Neuron (in vitro differentiated cells): Measurements from ENCODE around the gene SLC6A3.

Experiments used
- H2AFZ ChIP-seq: one replicate; pipeline ENCODE4 v1.6.1; 2013; ENCODE audit warnings: low read depth, mild to moderate bottlenecking, inconsistent platforms, low read length, moderate library complexity
- H3K27me3 ChIP-seq: one replicate; pipeline ENCODE4 v1.6.1; 2013; ENCODE audit warnings: low read length; ENCODE audit not compliant: insufficient read depth
- H3K36me3 ChIP-seq: one replicate; pipeline ENCODE4 v1.6.1; 2013; ENCODE audit warnings: low read length; ENCODE audit not compliant: insufficient read depth
- H3K4me1 ChIP-seq: one replicate; pipeline ENCODE4 v1.6.1; 2013; ENCODE audit warnings: low read length; ENCODE audit not compliant: insufficient read depth
- H3K4me3 ChIP-seq: 2 replicates; pipeline ENCODE4 v1.5.1; 2013; ENCODE audit warnings: mild to moderate bottlenecking, low read length, moderate library complexity
- H3K9me3 ChIP-seq: one replicate; pipeline ENCODE4 v1.6.1; 2013; ENCODE audit warnings: low read length

SLC6A3 gene

GRCh38 chr5:1437876-1438559 is 7.2 kb downstream of the SLC6A3 start:
- Histone ChIP-seq H3K4me1 (no peaks in the 10 kb centered on the region), H2AFZ (no peak overlapping the region), H3K4me3 (no peak overlapping the region)

GRCh38 chr5:1437226-1437829 is 7.9 kb downstream of the SLC6A3 start:
- Histone ChIP-seq H3K9me3 (peaks cover 2% of the 10 kb centered on the region), H3K4me3 (no peak overlapping the region), H3K36me3 (no peaks in the 10 kb centered on the region)

More at GRCh38 chr5:1437876-1438559, 7.2 kb downstream of the SLC6A3 start:
- Histone ChIP-seq H3K27me3 (peaks cover 24% of the 10 kb centered on the region), H3K9me3 (peaks cover 2% of the 10 kb centered on the region), H3K36me3 (no peaks in the 10 kb centered on the region)

GRCh38 chr5:1436681-1437080 is 8.6 kb downstream of the SLC6A3 start:
- Histone ChIP-seq H3K4me1 (no peaks in the 10 kb centered on the region), H3K9me3 (peaks cover 2% of the 10 kb centered on the region), H3K27me3 (peaks cover 14% of the 10 kb centered on the region), H2AFZ (no peak overlapping the region), H3K36me3 (no peaks in the 10 kb centered on the region), H3K4me3 (no peak overlapping the region)

More at GRCh38 chr5:1437226-1437829, 7.9 kb downstream of the SLC6A3 start:
- H3K27me3 ChIP-seq = peaks cover 17% of the 10 kb centered on the region
- H2AFZ ChIP-seq = no peak overlapping the region
- no peaks in the 10 kb centered on the region for H3K4me1 ChIP-seq

GRCh38 chr5:1436036-1436435 is 9.2 kb downstream of the SLC6A3 start:
- Histone ChIP-seq H3K36me3 (no peaks in the 10 kb centered on the region), H3K4me1 (no peaks in the 10 kb centered on the region), H2AFZ (no peak overlapping the region), H3K4me3 (no peak overlapping the region), H3K9me3 (peaks cover 2% of the 10 kb centered on the region), H3K27me3 (peaks cover 11% of the 10 kb centered on the region)

- Histone ChIP-seq H3K36me3 (no peaks in the 10 kb centered on the region), H2AFZ (no peak overlapping the region), H3K4me1 (no peaks in the 10 kb centered on the region), H3K27me3 (peaks cover 7% of the 10 kb centered on the region), H3K9me3 (peaks cover 2% of the 10 kb centered on the region), H3K4me3 (no peak overlapping the region)
Observed at GRCh38 chr5:1435369-1435768, 9.9 kb downstream of the SLC6A3 start.

- H3K27me3 ChIP-seq = peaks cover 3% of the 10 kb centered on the region
- H3K36me3 ChIP-seq = no peaks in the 10 kb centered on the region
- no peak overlapping the region for H2AFZ ChIP-seq
- no peak overlapping the region for H3K4me3 ChIP-seq
- H3K9me3 ChIP-seq = peaks cover 2% of the 10 kb centered on the region
- H3K4me1 ChIP-seq = no peaks in the 10 kb centered on the region
Observed at GRCh38 chr5:1432296-1432695, 12.9 kb downstream of the SLC6A3 start.

GRCh38 chr5:1431896-1432295 is 13.3 kb downstream of the SLC6A3 start:
- H3K4me3 ChIP-seq = no peak overlapping the region
- H3K27me3 ChIP-seq = peaks cover 2% of the 10 kb centered on the region
- H3K4me1 ChIP-seq = no peaks in the 10 kb centered on the region
- H3K9me3 ChIP-seq = peaks cover 2% of the 10 kb centered on the region
- no peaks in the 10 kb centered on the region for H3K36me3 ChIP-seq
- H2AFZ ChIP-seq = no peak overlapping the region

GRCh38 chr5:1431021-1431811 is 14.0 kb downstream of the SLC6A3 start:
- H3K27me3 ChIP-seq = peaks cover 2% of the 10 kb centered on the region
- H2AFZ ChIP-seq = no peak overlapping the region
- H3K9me3 ChIP-seq = peaks cover 2% of the 10 kb centered on the region
- H3K4me3 ChIP-seq = no peak overlapping the region
- H3K36me3 ChIP-seq = no peaks in the 10 kb centered on the region
- no peaks in the 10 kb centered on the region for H3K4me1 ChIP-seq

GRCh38 chr5:1430121-1430795 is 15.0 kb downstream of the SLC6A3 start:
- no peak overlapping the region for H3K4me3 ChIP-seq
- H2AFZ ChIP-seq = no peak overlapping the region
- peaks cover 2% of the 10 kb centered on the region for H3K9me3 ChIP-seq
- H3K27me3 ChIP-seq = peaks cover 2% of the 10 kb centered on the region
- no peaks in the 10 kb centered on the region for H3K36me3 ChIP-seq
- H3K4me1 ChIP-seq = no peaks in the 10 kb centered on the region

- Histone ChIP-seq H3K4me3 (no peak overlapping the region), H3K36me3 (no peaks in the 10 kb centered on the region), H2AFZ (no peak overlapping the region), H3K9me3 (peaks cover 2% of the 10 kb centered on the region), H3K4me1 (no peaks in the 10 kb centered on the region), H3K27me3 (peaks cover 2% of the 10 kb centered on the region)
Observed at GRCh38 chr5:1429496-1429895, 15.7 kb downstream of the SLC6A3 start.

GRCh38 chr5:1429066-1429465 is 16.2 kb downstream of the SLC6A3 start:
- no peak overlapping the region for H2AFZ ChIP-seq
- H3K27me3 ChIP-seq = peaks cover 2% of the 10 kb centered on the region
- H3K36me3 ChIP-seq = no peaks in the 10 kb centered on the region
- H3K9me3 ChIP-seq = peaks cover 5% of the 10 kb centered on the region
- no peaks in the 10 kb centered on the region for H3K4me1 ChIP-seq
- no peak overlapping the region for H3K4me3 ChIP-seq

- Histone ChIP-seq H3K4me3 (no peak overlapping the region), H3K36me3 (no peaks in the 10 kb centered on the region), H2AFZ (no peak overlapping the region), H3K27me3 (peaks cover 2% of the 10 kb centered on the region), H3K4me1 (no peaks in the 10 kb centered on the region), H3K9me3 (peaks cover 4% of the 10 kb centered on the region)
Observed at GRCh38 chr5:1428107-1428506, 17.1 kb downstream of the SLC6A3 start.

GRCh38 chr5:1424716-1425115 is 20.5 kb downstream of the SLC6A3 start:
- no peaks in the 10 kb centered on the region for H3K36me3 ChIP-seq
- H2AFZ ChIP-seq = no peak overlapping the region
- peaks cover 4% of the 10 kb centered on the region for H3K9me3 ChIP-seq
- no peaks in the 10 kb centered on the region for H3K4me1 ChIP-seq
- H3K4me3 ChIP-seq = no peak overlapping the region
- H3K27me3 ChIP-seq = peaks cover 2% of the 10 kb centered on the region
